KMS-11 (cell line): ENCODE results near the gene TIGD7.

Experiments
- H2AFZ ChIP-seq: fragments of 200-600 bp; sonication (generic); 2 replicates; pipeline ENCODE4 v1.6.1; 2016; ENCODE audit warnings: antibody characterized with exemption, mixed run types, low read depth
- H3K27ac ChIP-seq: fragments of 200-600 bp; sonication (generic); 2 replicates; pipeline ENCODE4 v1.6.1; 2016; ENCODE audit warnings: mild to moderate bottlenecking, mixed run types
- H3K27me3 ChIP-seq: fragments of 200-600 bp; sonication (generic); 2 replicates; pipeline ENCODE4 v1.6.1; 2017; ENCODE audit warnings: mild to moderate bottlenecking, low read depth, mixed run types, moderate library complexity; ENCODE audit not compliant: insufficient read depth
- H3K36me3 ChIP-seq: fragments of 200-600 bp; sonication (generic); 2 replicates; pipeline ENCODE4 v1.6.1; 2017; ENCODE audit warnings: mild to moderate bottlenecking, mixed run types; ENCODE audit not compliant: insufficient read depth
- H3K4me1 ChIP-seq: fragments of 200-600 bp; sonication (generic); 2 replicates; pipeline ENCODE4 v1.6.1; 2016; ENCODE audit warnings: mild to moderate bottlenecking, low read depth, mixed run types; ENCODE audit not compliant: poor library complexity, severe bottlenecking
- H3K4me2 ChIP-seq: fragments of 200-600 bp; sonication (generic); 2 replicates; pipeline ENCODE4 v1.7.0; 2016; ENCODE audit warnings: mild to moderate bottlenecking, mixed run types
- H3K4me3 ChIP-seq: fragments of 200-600 bp; sonication (generic); IDR thresholded peaks from 2 replicates; pipeline ENCODE4 v1.6.1; 2017; ENCODE audit warnings: low read depth, low read length, mixed read lengths; ENCODE audit not compliant: insufficient read depth
- H3K79me2 ChIP-seq: fragments of 200-600 bp; sonication (generic); 2 replicates; pipeline ENCODE4 v1.6.1; 2016; ENCODE audit warnings: low read depth, mixed run types; ENCODE audit not compliant: insufficient read depth
- H3K9ac ChIP-seq: fragments of 200-600 bp; sonication (generic); 2 replicates; pipeline ENCODE4 v1.6.1; 2016; ENCODE audit warnings: mild to moderate bottlenecking, mixed run types
- H4K20me1 ChIP-seq: fragments of 200-600 bp; sonication (generic); 2 replicates; pipeline ENCODE4 v1.6.1; 2016; ENCODE audit warnings: mild to moderate bottlenecking, mixed run types; ENCODE audit not compliant: insufficient read depth
- TF ChIP-seq, protein P1 (sequence below): fragments of 200-600 bp; sonication (generic); conservative IDR thresholded peaks from 2 replicates; pipeline ENCODE4 v1.6.1; 2017; ENCODE audit warnings: low read depth, mild to moderate bottlenecking, antibody characterized with exemption, low read length, moderate library complexity, mixed read lengths

Gene TIGD7

DNA sequence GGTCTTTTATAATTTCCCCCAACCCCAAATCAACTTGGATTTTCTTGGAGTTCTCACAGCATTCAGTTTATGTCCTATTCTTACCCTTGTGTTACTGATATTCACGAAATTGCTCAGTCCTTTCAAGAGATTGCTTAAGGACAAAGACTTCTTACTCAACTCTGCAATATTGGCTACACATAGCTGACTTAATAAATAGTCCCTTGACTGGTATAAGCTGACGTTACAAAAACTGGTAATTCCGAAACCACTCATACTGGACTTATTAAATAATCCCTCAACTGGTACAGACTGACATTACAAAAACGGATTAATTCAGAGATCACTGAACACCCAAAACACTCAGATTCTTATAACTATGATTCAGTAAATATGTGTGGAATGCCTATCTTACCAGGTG, 860 bp downstream of the TIGD7 start:
- Histone ChIP-seq H4K20me1 (no peaks in the 10 kb centered on the region), H3K27me3 (no peaks in the 10 kb centered on the region), H3K36me3 (peaks cover 12% of the 10 kb centered on the region; the same call in 1 of the 2 replicates), H3K4me3 (peak overlapping the region; percentile 6), H3K4me2 (peak overlapping the region; percentile 50), H3K79me2 (peaks cover 20% of the 10 kb centered on the region), H3K27ac (peak overlapping the region; percentile 84), H3K9ac (peak overlapping the region; percentile 74; the same call in 1 of the 2 replicates), H2AFZ (peak overlapping the region; percentile 79), H3K4me1 (peaks cover 9% of the 10 kb centered on the region)
- TF ChIP-seq, protein P1, sequence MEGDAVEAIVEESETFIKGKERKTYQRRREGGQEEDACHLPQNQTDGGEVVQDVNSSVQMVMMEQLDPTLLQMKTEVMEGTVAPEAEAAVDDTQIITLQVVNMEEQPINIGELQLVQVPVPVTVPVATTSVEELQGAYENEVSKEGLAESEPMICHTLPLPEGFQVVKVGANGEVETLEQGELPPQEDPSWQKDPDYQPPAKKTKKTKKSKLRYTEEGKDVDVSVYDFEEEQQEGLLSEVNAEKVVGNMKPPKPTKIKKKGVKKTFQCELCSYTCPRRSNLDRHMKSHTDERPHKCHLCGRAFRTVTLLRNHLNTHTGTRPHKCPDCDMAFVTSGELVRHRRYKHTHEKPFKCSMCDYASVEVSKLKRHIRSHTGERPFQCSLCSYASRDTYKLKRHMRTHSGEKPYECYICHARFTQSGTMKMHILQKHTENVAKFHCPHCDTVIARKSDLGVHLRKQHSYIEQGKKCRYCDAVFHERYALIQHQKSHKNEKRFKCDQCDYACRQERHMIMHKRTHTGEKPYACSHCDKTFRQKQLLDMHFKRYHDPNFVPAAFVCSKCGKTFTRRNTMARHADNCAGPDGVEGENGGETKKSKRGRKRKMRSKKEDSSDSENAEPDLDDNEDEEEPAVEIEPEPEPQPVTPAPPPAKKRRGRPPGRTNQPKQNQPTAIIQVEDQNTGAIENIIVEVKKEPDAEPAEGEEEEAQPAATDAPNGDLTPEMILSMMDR = no peak

DNA sequence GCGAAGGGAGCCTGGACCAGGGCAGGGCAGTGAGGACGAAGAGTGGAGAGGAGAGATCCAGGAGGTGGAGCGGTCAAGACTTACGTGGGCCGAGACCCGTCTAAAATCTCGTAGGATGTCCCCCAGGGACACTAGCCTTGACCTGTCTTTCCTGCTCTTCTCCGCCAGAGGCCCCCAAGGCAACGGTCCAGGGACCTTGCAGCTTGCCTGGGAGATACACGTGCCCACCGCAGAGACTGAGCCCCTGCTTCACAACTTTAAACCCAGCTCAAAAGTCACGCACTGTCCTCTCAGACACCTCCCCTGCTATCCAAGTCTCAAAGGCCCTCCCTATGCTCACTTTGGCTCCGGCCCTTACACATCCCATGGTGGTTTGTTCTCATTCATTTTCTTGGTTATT, 9.4 kb downstream of the TIGD7 start:
- Histone ChIP-seq H3K79me2 (no peaks in the 10 kb centered on the region), H3K27ac (no peak overlapping the region), H3K27me3 (peaks cover 3% of the 10 kb centered on the region; the same call in 1 of the 2 replicates), H3K4me2 (no peak overlapping the region), H3K4me1 (no peaks in the 10 kb centered on the region), H2AFZ (no peak overlapping the region), H3K4me3 (no peak overlapping the region), H3K9ac (no peak overlapping the region), H4K20me1 (no peaks in the 10 kb centered on the region), H3K36me3 (peaks cover 11% of the 10 kb centered on the region; the same call in 1 of the 2 replicates)
- TF ChIP-seq, protein P1 = no peak

DNA sequence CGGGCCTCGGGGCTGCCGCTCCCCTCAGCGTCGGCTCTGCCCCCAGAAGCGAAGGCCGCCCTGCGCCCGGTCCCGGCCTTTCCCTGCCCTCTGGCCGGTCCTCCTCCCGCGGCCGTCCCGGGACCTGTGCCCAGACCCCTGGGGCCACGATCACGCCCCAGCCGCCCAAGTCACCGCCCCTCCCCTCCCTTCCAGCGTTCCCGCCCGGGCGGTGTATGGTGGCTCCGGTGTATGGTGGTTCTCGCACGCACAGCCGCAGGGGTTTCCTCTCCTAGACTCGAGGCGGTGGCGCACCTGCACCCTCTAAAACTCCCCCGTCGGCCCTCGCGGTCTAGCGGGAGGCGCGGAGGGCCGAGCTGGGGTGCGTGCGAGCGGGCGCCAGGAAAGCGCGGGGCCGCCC, 10.0 kb downstream of the TIGD7 start:
- H3K4me1 ChIP-seq = no peaks in the 10 kb centered on the region
- no peak overlapping the region for H3K4me2 ChIP-seq
- H3K27me3 ChIP-seq = peaks cover 3% of the 10 kb centered on the region; the same call in 1 of the 2 replicates
- TF ChIP-seq, protein P1 = no peak
- no peak overlapping the region for H2AFZ ChIP-seq
- H3K36me3 ChIP-seq = peaks cover 17% of the 10 kb centered on the region; the same call in 1 of the 2 replicates
- H3K9ac ChIP-seq = no peak overlapping the region
- H3K79me2 ChIP-seq = peaks cover under 1% of the 10 kb centered on the region; the same call in 1 of the 2 replicates
- H3K27ac ChIP-seq = no peak overlapping the region
- no peak overlapping the region for H3K4me3 ChIP-seq
- H4K20me1 ChIP-seq = no peaks in the 10 kb centered on the region

DNA sequence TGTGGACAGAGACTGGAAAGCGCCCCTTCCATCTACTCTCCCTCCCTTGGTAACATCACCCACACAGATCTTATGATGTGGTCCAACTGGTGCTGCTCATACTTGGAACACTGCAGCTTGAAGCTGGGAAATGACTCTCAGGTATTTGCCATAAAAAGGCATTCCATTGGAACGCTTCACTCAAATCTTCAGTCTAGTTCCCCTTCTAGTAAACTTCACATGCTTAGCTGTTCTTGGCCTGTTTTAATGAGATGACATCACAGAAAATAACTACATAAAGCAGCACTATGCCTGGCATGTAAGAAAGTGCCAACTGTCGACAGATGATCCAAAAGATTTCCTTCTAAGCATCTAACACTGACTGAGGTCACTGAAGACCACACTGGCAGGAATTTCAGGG, 12.6 kb downstream of the TIGD7 start:
- Histone ChIP-seq H3K9ac (no peak overlapping the region), H3K27ac (no peak overlapping the region), H2AFZ (no peak overlapping the region), H3K27me3 (no peaks in the 10 kb centered on the region), H3K36me3 (peaks cover 31% of the 10 kb centered on the region), H4K20me1 (no peaks in the 10 kb centered on the region), H3K79me2 (peaks cover 20% of the 10 kb centered on the region), H3K4me3 (no peak overlapping the region), H3K4me2 (no peak overlapping the region), H3K4me1 (no peaks in the 10 kb centered on the region)
- TF ChIP-seq, protein P1 = no peak
